HG03175 (cell line): ENCODE results near the gene CD48.
"Not testable (repeated sequence)": the region's sequence is repeated elsewhere in the genome, so short reads cannot be mapped to it uniquely, and the experiment has no call there.

ENCODE experiments used
- ATAC-seq: cut with Tn5 transposase; IDR thresholded peaks from one replicate; pipeline ENCODE4 v1.9.1; 2021; ENCODE audit warnings: mild to moderate bottlenecking, moderate library complexity; ENCODE audit not compliant: unreplicated experiment

CD48 gene

DNA sequence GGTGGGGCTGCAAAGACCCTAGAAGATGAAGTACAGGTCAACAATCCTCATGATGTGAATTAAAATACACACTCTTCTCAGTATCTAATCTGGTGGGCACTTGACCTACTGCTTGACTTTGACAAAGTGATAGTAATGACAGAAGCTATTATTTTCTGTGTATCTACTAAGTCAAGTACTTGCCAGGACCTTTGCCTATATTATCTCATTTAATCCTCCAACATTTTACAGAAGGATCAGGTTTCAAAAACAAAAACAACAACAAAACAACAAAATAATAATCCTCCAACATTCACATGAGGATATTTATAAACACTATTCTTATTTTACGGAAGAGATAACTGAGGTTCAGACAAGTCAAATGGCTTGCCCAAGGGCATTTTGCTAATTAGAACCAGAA, 4.4 kb upstream of the CD48 start:
- ATAC-seq = no peak

DNA sequence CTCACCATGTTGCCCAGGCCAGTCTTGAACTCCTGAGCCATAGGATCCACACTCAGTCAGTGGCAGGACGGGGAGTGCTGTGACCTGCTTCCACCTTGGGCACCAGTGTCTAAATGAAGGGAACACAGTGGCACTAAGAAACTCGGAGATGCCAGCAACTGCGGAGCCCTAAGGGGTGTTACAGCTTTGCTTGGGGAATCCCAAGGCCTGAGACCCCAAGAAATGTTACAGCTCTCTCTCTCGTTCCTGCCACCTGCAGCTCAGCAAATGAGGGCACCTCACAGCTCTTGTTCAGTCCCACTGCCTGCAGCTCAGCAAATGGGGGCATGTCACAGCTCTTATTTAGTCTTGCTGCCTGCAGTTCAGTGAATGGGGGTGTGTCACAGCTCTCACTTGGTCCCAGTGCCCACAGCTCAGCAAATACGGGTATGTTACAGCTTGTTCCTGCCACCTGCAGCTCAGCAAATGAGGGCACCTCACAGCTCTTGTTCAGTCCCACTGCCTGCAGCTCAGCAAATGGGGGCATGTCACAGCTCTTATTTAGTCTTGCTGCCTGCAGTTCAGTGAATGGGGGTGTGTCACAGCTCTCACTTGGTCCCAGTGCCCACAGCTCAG, 2.5 kb upstream of the CD48 start:
- ATAC-seq = not testable (repeated sequence)

DNA sequence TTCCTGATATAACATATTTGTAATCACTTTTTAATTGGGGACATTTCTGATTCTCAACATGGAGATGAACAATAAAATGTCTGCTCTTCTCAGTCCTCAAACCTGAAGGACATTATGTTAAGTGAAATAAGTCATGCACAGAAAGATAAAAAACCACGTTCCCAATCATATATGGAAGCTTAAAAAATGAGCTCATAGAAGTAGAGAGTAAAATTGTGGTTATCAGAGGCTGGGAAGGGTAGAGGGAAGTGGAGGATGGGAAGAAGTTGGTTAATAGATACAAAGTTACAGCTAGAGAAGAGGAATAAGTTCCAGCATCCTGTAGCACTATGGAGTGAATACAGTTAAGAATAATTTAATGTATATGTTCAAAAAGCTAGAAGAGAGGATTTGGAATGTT, 1.5 kb upstream of the CD48 start:
- no peak for ATAC-seq

DNA sequence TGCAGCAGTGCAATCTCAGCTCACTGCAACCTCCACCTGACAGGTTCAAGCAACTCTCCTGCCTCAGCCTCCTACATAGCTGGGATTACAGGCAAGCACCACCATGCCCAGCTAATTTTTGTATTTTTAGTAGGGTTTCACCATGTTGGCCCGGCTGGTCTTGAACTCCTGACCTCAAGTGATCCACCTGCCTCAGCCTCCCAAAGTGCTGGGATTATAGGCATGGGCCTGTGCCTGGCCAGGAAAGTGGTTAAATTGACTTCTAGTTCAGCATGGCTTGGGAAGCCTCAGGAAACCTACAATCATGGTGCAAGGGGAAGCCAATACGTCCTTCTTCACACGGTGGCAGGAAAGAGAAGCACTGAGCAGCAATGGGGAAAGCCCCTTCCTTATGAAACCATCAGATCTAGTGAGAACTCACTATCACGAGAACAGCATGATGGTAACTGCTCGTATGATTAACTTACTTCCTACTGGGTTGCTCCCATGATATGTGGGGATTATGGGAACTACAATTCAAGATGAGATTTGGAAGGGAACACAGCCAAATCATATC, 981 bp upstream of the CD48 start:
- peak; percentile 46 for ATAC-seq

DNA sequence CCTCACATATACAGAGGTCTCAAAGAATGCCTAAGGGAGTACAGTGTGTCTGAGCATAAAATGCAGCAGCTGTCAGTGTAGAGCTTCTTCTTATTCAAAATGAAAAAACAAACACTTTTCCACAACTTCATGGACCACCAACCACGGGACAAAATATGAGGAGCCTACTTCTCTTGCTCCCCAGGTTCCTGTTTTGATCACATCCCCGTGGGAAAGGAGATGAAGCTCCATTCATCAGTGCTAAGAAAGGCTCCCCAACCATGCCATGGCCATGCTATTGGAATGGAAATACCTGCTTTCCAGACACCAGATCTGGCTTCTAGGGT, 383 bp downstream of the CD48 start:
- no peak for ATAC-seq

DNA sequence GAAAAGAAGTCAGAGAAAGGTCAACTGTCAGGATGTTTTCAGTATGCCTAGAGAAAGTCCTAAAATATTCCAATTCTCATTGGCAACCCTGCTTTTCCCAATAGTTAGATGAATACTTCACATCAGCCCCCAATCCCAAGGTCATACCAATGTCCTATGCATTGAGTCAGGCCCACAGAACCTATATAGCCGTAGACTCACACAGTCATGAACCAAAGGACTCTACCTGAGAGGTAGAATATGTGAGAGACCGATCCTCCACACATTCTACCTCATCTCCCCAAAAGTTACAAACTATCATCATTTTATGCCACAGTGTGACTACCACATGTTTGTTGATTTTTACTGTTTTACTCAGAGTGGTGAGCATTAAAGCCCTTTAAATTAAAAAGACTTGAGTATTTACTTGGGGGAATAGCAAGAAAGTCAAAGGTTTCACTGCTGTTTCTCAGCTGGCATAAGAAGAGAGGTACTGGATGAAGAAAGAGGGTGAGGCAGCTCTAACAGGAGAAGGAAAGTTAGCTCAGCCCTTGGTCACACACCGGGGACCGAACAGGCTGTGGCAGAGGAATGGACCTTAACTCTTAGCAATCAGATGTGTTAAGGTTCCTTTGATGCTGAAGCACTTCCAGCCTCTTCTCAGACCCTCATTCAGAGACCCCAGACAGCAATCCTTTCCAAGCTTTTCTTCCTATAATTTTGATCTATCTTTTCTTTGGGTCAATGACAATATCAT, 937 bp downstream of the CD48 start:
- no peak for ATAC-seq

DNA sequence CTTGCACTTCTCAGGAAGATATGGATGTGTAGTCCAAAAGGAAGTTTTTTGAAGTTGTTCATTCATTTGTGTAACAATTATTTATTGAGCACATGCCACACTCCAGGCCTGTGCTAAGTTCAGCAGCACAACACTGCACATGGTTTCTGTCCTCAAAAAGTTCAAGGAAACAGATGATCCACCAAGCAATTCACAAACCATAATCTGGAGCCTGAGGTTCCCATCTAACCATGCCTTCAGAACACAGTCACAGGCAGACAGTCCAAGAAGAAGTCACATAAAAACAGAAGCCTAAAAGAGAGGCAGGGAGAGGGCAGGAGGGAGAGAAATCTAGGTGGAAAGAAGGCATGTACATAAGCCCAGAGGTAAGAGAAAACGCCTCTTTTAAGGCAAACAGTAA, 1.9 kb downstream of the CD48 start:
- no peak for ATAC-seq

DNA sequence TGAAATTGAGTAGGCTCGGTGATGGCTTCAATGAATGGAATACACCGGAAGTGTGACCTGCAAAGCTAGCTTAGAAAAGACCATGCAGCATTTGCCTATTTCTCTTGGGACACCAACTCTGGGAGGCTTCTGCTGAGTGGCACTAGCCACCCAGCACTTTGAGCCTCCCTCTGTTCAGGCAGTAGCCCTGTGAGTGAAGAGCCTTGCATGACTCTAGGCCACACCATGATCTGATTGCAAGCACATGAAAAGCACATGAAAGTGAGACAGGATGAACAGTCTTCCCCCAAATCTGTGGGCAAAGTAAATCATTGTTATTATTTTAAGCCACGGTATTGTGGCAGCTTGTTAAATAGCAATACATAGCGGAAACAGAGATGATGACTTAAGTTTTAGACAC, 2.8 kb downstream of the CD48 start:
- peak; percentile 43 for ATAC-seq

DNA sequence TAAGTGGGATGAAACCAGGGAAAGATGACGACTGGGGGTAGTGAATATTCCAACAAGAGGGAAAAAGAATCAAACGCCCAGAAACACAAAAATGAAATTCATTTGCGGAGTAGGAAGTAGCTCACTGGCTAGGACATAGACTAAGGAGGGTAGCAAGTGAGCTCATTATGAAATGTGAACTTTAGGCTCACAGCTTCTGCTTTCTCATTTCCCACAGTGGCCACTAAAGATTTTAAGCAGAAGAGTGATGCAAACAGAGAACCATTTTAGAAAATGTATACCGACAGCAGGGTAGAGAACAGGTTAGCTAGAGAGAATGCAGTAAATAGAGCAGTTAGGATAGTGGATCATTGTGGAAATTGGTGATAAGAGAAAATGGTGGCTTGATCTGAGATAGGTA, 3.5 kb downstream of the CD48 start:
- ATAC-seq = no peak

DNA sequence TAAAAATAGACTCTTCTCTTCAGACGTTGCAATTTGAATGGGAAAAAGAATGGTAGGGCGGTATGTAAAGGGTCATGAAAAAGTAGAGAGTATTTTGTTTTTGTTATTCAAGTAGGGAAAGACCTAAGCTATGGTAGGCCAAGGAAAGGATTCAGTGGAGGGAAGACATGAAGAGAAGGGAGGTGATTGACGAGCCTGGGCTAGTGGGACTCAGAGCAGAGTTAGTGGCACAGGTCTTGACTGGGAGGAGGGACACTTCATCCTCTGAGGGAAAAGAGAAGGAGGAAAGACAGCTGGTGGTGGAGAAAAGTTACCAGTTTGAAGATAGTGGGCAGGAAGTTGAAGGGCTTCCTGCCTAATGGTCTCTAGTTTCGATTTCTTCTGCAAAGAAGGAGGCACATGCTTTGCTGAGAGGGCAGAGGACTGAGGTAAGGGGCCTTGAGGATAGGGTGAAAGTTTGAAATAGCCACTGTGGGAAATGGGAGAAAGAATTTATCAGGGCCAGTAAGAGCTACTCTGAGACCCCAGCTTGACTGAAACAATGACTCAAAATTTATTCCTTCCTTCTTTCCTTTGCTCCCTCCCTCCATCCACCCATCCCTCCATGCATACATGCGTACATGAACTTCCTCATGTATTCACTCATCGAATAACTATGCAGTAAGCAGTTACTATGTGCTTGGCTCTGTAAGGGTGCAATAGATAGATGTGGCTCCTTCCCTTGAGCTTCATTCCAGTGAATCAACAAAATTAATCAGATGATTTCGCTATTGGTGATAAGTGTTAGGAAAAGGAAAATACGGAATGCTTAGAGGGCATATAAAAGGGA, 4.2 kb downstream of the CD48 start:
- peak; percentile 23 for ATAC-seq

DNA sequence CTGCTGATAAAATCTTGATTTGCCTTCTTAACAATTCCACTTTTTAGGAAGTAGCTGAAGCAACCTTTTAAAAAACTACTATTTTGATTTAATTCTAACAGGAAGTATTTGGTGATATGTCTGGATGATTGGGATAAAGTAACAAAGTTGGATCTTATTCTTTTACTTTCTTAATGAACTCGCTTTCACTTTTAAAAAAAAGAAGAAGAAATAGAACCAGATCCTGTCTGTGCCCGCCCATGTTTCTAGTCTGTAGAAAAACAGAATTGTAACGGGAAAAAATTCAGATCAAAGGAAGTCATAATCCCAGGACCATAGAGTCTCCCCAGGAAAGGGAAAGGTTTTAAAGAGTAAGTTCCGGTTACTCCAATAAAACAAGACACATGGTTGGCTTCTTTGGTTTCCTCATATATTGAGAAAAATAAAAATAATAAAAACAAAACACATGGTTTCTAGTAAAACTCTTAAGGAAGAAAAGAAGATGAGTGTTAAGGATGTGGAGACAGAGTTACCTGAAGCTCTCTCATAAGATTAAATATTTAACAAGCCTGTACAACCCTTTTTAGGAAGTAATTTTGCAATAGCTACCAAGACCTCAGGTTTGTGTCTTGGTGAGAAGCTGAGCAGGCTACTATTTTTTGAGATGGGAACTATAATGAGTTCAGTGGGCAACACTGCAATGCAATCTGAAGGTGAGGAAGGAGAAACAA, 4.9 kb downstream of the CD48 start:
- no peak for ATAC-seq

DNA sequence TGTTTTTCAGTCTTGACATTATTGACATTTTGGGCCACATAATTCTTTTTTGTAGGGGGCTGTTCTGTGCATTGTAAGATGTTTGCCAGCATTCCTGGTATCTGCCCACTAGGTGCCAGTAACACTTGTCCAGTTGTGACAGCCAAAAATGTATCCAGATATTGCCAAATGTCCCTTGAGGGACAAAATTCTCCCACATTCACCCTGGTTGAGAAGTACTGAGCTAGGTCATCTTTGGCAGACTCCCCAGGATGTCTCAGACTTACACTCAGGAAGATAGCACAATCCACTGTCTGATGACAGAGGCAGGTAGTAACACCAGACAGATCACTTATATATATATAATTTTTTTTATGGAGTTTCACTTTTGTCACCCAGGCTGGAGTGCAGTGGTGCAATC, 5.9 kb downstream of the CD48 start:
- ATAC-seq = no peak

DNA sequence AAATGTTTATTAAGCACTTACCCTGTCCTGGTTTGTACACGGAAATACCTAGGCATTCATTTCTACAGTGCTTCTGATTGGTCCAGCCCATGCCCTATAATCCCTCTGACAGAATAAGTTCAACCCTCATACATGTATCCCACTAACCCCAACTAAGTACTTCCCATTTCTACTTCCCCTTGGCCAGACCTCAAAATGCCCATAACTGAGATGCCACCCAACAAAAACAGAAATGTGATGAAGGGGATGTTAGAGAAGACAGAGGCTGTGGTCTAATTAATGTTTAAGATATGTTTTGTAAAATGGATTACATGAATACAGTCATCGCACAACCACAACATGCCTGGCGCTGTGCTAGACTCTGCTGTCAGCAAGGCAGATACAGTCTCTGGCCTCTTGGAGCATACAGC, 6.4 kb downstream of the CD48 start:
- not testable (repeated sequence) for ATAC-seq

DNA sequence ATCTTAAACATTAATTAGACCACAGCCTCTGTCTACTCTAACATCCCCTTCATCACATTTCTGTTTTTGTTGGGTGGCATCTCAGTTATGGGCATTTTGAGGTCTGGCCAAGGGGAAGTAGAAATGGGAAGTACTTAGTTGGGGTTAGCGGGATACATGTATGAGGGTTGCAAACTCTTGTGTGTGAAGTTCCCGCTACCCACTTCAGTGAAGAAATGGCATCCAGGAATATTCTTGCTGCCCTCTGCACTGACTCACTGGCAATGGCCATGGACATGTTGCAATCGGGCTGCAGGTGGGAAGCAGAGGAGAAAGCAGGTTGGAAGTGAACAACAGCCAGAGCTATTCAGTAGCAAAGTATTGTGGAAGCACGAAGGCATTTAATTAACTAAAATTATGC, 7.4 kb downstream of the CD48 start:
- ATAC-seq = no peak

DNA sequence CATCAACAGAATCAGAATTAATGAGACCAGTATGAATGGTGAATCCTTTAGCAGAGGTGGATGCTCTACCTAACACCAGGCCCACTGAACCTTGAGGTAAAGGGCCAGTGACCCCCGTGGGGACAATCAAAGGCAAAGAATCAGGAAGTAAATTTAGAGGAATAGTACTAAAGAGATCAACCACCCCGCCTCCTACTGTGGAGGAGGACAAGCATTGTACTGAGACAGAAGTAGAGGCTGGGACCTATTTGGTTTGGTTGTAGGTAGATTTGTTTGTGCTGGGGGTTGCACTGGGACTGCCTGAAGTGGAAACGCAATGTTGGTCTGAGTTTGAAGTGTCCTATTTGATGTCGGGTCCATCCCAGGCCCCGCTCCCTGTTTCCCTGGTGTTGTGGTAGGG, 9.5 kb downstream of the CD48 start:
- ATAC-seq = no peak

DNA sequence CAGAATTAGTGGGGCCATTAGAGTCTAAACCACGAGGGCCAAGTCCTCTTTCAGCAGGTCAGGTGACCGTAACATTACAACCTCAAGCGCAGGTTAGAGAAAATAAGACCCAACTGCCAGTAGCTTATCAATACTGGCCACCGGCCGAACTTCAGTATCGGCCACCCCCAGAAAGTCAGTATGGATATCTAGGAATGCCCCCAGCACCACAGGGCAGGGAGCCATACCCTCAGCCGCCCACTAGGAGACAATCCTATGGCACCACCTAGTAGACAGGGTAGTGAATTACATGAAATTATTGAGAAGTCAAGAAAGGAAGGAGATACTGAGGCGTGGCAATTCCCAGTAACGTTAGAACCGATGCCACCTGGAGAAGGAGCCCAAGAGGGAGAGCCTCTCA, 19.2 kb downstream of the CD48 start:
- not testable (repeated sequence) for ATAC-seq

DNA sequence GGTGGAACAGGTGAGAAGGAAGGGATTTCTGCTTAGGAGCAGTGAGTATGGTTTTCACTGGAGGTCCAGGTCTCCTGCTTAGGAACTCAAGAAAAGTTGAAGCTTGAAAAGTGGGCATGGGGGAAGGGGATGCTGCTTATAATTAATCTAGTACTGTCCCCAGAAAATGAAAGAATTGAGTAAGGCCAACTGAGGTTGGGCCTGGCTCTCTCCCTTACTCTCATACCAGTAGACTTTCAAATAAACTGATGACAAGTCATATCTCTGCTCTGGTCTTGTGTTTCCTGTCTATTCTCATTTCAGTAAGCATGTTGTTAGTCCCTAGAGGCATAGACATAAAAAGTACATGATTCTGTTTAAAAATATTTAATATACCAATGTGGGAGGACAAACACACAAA, 26.4 kb downstream of the CD48 start:
- no peak for ATAC-seq

DNA sequence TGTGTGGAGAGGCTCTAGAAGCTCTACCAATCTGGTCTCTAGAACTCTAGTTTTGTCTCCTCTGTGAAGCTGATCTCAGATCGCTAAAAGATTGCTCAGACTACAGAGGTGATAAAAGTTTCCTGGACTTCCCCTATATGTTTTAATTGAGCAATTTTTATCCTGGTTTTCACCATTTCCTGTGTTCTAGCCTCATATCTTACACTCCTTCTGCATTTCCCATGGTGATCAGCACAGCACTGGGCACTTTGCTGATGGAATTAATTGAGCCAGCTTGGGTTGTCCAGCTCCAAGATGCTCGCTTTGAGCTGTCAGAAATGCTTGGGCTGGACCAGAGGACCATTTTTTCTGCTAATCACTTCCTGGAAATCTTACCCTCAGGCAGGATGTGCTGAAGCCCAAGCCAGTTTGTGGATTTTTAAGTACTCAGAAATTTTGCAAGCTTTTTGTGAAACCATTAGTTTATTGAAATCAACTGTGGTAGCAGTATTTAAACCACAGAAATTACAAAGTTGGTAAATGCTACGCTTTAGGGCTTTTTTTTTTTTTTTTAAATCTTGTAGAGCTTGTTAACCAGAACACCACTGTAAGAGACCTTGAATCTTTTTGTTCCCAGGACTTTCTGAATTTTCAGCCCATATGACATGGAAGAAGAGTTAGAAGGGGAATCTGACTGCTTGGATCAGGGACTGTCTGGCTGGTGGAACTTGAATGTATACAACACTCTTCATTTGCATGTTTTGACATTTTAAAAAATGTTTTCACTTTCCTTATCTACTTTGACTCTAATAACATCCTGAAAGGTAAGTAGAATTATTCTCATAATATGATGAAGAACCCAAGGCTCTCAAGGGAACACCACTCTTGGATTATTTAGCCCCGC, 28.4 kb downstream of the CD48 start:
- ATAC-seq = no peak

DNA sequence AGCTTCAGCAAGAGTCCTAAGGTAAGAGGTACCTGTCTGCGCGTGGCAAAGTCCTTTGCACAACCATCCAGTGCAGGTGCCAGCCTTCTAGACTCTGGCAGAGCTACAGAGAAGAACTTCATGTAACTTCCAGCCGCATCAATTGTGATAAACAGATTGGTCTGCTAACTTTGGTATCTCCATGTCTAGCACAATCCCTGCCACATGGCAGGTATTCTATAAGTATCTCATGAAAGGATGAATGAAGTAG, 29.8 kb downstream of the CD48 start:
- no peak for ATAC-seq

DNA sequence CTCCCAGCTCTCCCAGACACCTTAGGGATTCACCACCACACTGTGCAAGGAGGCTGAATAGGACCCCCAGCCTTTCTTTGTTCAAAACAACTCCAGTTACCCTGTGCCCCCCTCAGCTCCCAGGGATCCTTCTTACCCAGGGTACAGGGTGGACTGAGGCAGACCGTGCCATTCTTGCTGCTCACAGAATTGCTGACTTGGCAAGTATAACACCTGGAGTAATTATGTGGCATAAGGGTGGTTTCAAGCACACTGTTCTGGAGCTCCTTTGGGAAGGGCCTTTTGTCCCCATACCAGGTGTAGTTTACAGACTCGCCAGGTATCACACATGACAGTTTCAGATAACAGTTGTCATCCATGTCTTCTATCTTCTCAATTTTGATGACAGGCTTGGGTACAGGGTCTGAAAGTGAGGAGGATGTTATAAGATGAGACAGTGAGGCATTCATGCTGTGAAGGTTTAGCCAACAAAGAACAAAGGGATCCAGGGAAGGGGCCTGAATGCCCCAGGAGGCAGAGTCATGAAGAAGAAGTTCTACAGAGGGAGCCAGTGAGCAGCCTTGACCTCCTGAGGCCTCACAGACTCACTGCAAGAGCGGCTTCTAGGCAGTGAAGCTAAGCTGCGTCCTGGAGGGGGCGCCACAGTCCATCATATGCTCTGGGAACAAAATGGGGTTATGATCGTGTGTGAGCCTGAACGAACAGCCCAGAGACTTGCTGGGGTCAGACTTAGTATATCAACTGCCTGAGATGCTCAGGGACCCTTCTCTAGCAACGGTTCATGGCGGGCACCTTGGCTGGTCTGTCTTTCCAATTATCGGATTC, 30.3 kb downstream of the CD48 start:
- ATAC-seq = peak; percentile 66
